G401.6 (cell line): ENCODE measurements around the gene SLC4A1.

ENCODE experiments used
- FAIRE-seq: peaks from 2 replicates; lab custom pipeline; 2012; peaks lifted over from hg19 to GRCh38; lab: Jason Lieb, UNC

The SLC4A1 gene

DNA sequence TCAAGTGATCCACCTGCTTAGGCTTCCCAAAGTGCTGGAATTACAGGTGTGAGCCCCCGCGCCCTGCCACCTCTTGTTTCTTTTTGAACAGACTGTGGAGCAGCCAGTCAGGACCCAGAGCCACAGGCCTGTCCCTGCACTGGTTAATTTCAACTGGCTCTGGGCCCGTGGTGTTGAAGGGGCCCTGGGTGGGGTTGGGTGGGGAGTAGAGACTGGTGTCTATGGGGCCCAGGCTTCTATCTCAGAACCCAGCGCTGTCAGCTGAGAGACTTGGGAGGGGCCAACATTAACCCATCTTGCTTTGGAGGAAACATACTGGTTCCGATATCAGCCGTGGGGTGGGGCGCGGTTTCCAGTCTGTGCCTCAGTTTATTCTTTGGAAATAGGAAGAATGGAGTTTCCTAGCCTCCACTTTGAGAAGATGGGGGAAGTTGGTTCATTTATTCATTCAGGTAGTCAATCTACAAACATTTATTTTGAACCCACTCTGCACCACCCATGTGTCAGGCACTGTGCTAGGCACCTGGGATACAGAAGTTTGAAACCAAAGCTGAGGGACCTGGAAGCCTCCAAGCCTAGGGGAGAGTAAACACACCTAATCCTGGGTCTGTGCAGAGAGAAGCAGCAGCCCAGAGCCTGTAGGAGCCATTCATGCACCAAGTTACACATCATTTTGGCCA lies 15.5 kb upstream of the SLC4A1 start:
- no peak for FAIRE-seq

DNA sequence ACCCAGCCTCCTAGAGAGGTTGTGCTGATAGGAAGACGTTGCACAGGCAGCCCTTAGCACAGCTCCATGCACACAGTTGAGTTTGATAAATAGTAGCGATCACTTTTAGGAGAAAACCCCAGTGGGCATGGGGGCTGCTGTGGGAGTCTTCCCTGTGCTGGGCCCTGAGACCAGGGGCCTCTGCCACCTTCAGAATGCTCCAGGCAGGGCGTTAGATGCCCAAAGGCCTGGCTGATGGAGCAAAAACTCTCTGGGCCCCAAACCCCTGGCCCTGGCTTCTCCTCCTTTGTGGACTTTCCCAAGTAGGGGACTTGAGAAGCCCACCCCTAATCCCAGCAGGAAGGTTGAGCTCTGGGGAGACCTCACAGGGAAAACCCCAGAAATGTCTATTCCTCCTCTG lies 14.3 kb upstream of the SLC4A1 start:
- no peak for FAIRE-seq

DNA sequence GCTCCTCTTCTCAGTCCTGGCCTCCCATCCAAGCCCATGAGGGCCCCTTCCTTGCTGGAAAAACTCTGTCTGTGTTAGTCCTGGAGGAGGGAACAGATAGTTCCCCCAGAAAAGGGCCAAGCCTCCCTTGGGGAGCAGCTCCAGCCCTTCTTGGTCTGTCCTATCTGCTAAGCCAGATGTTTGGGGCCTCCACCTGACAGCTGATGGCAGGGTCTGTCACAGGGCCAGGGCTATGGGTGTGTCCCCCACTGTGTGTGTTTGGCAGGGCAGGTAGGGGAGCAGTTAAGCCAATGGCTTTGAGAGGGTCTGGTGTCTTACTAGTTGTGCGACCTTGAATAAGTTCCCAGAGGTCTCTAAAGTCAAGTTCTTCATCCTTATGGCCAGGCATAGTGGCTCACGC lies 13.6 kb upstream of the SLC4A1 start:
- FAIRE-seq: no peak

DNA sequence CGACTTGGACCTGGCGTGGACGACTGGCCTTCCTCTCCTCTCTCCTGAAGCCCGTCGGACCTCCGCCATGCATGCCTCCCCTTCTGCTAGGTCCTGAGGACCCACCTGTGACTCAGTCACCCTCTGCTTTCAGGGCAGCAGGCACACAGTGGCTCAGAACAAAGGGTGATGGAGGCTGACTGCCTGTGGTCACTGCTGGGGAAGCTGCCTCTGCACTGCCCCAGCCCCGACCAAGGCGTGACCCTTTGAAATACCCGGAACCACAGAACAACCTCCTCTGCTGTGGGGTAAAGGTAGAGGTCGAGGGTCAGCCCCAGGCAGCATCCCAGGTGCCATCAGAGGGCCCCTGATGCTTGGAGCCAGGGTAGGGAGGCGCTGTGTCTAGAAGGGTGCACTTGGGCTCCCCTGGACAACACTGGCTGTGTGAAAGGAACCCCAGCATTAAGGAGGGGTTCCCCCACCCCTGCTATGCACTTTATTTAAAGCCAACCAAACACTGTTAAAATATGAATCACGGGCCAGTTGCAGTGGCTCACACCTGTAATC lies 12.5 kb upstream of the SLC4A1 start:
- FAIRE-seq: no peak

DNA sequence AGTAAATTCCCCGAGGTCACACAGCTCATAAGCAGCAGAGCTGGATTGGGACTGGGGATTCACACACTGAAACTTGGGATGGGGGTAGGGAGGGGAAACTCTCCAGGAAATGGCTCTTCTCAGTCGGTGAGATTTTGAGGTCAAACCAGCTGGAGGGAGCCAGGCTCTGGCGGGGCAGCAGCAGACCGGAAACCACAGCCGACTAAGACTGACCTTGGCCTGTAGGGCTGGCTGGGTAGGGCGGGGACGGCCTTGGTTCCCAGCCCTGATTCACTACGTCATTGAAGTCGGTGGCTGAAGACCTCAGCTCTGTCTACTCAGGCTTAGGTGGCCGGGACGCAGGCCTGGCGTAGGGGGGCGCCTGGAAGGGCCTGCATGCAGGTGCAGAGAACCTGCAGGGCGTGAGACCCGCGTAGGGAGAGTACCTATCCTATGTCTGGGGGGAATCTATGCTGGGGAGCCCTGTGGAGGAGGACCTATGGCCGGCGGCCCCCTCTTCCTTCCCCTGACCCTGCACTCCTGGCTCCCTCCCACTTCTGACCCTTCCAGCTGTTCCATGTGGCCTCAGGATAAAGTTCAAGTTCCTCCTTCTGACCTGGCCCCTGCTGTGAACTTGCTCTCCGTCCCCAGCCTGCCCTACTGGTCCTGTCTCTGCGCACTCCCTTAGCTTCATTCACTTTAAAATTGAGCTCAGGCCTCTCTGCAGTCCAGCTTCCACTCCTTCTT lies 11.9 kb upstream of the SLC4A1 start:
- FAIRE-seq: no peak

DNA sequence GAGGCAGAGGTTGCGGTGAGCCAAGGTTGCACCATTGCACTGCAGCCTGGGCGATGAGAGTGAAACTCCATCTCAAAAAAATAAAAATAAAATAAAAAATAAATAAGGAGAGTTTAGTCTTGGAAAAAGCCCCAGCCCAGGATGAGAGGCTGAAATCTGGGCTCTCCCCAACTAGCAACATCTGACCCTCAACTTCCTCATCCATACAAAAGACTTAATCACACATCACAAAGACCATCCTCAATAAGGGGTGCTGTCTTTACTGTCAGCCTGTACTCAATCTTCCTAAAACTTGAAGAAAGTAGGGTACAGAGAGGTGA lies 11.4 kb upstream of the SLC4A1 start:
- FAIRE-seq: no peak

DNA sequence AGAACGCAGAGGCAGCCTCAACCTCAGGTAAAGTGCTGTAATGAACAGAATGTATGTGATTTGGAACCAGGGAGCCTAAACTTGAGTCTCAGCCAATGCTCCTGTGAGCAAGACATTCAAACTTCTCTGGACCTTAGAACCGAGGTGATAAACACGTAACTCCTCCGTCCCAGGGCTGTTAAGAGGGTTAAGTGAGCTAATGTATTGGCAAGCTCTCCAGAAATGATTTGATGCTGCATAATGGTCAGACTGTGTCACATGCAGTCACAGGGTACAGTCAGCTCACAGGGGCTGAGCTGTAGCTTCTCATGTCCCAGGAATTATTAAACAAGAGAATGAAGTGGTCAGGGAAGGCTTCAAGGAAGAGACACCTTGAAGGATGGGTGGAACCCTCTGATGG lies 10.0 kb upstream of the SLC4A1 start:
- FAIRE-seq: no peak

DNA sequence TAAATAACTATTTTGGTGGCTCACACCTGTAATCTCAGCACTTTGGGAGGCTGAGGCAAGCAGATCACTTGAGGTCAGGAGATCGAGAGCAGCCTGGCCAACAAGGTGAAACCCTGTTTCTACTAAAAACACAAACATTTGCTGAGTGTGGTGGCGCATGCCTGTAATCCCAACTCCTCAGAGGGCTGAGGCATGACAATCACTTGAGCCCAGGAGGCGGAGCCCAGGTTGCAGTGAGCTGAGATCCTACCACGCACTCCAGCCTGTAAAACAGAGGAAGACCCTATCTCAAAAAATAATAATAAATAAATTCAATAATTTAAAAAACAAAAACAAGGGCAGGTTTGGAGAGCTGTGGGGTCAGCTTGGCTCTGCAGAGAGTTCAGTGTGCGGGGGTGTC lies 5.7 kb upstream of the SLC4A1 start:
- FAIRE-seq: no peak

DNA sequence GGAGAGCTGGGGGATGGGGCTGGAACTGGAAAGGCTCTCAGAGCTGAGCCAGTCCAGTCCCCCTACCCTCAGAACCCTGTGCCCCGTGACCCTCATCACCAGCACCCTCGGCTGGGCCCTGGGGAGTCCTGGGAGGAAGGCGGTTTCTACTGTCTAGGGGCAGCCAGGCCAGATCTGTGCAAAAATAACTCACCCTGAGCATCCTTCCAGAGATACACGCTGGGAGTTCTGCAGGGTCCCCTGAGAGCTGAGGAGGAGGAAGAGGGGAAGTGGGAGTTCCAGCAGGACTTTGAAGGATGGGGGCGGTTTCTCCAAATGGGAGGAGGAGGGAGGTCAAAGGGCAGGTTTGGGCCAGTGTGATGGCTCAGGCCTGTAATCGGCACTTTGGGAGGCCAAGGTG lies 5.0 kb upstream of the SLC4A1 start:
- FAIRE-seq: no peak

DNA sequence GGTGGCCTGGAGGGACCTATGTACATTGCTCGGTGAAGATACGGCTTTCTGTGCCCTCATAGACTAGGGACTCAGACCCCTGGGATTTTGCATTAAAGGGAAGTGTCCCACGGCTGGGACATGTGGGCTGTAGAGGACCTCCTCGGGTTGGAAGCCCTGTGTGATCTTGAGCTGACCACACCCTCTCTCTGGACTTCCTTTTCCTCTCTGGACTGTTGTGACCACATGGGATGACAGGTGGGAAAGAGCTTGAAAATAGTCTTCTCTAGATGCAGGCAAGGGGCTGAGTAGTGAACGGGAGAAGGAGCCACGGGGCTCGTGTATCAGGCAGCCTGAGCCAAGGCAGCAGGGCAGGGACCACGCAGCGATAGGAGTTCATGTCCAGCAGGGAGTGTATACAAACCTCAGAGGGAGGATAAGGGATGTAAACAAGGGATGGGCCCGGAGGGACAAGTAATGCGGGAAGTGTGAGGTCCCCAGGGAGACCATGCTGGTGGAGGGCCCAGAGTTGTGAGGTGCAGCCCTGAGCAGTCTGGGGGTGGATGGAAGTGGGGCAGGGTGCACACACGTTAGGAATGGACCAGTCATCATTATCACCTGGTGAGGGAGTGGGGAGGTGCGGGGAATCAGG lies 4.5 kb upstream of the SLC4A1 start:
- FAIRE-seq: no peak

DNA sequence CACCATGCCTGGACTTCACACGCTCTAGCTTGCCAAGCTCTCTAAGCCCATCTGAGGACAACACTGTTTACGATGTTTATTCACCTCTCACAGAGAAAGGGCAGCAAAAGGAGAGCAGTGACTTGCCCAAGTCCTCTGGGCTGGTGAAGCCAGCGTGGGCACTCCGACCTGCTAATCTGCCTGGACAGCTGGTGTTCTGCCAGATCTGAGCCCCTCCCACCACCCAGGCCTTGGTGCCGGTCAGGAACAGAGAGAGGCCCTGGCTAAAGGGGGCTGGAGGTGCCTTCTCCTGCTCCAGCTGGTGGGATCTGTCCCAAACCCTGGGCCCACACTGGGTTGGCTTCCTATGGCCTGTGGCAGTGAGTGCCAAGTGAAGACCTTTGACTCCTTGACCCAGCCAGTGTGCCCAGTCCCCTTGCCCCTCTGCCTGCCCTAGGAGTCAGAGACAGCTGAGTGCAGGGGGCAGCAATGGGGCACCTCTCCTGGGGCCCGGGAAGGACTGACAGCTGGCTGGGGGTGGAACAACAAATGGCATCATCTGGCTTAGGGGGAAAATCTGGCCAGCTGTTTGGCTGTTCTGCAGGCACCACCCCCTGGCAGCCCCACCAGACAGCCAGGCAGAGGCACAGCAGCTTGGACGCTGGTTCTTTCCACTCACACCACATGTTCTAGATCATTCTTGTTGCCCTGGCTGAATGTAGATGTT lies 1.8 kb upstream of the SLC4A1 start:
- FAIRE-seq: no peak

DNA sequence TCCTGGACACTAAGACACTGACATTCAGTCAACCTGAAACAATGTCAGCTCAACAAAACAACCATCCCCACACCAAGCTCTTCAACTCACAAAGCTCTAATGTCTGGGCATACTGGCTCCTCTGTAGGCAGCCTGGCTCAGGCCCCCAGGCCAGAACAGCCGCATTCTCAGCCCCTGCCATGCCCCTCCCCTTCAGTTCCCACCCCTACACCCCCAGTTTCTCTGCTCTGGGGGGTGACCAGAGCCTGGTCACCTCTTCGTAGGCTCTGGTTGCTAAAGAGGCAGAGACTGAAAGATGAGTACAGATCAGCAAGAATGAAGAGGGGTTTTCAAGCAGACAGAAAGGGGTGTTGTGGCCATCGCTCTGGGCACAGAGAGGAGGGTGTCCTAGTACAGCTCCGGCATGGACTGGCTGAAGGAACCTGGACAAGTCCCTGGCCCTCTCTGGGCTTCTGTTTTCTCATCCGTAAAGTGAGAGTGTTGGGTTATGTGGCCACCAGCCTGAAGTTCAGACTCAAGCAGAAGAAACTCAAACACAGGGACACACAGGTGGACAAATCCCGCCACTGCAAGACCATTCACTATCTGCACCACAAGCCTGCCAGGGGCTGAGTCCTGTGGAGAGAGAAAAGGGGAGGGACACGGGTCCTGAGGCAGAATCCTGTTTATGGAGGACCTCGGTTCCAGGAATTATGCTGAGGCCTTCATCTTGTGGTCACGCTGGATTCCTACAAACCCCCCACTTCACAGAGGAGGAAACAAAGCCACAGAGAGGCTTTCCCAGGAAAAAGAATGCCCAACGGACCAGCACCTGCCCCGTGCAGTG lies 987 bp upstream of the SLC4A1 start:
- no peak for FAIRE-seq

DNA sequence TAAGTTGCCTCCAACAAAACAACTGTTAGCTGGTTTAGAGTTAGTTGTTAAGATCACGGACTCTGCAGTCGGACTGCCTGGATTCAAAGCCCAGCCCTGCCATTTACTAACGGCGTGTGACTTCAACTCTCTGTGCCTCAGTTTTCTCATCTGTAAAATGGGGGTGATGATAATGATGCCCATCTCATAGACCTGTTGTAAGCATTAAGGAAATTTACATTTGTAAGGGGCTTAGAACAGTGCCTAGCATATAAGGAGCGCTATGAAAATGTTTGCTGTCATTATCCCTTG lies 825 bp downstream of the SLC4A1 start:
- no peak for FAIRE-seq

DNA sequence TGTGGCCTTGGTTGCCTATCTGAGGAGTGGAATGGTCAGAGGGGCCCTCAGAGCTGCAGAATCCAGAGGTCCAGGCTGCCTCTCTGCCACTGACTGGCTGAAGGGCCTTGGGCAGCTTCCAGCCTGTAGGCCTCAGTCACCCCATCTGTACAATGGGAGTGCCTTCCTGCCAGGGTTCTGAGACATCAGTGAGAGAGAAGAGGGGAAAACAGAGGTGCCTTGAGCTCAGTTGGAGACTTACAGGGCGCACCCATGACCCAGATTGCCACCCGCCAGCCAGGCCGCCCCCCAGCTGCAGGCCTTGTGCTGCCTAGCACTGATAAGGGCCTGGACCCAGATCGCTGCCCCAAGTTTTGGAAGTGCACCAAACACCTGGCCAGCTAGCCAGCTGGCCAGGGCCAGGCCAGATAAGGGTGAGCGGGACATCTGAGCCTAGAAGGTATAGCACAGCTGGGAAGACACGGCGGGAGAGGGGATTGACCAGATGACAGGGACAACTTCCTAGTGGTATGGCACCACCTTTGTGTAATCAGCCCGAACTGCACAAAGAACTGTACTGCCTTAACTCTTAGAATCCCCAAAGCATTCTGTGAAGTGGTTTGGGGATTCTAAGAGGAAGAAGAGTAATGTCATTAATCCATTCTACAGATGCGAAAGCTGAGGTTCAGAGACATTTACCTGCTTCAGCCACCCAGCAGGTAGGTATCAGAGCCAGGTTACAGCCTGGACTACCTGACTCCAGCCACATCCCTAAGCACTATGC lies 1.4 kb downstream of the SLC4A1 start:
- FAIRE-seq: no peak

DNA sequence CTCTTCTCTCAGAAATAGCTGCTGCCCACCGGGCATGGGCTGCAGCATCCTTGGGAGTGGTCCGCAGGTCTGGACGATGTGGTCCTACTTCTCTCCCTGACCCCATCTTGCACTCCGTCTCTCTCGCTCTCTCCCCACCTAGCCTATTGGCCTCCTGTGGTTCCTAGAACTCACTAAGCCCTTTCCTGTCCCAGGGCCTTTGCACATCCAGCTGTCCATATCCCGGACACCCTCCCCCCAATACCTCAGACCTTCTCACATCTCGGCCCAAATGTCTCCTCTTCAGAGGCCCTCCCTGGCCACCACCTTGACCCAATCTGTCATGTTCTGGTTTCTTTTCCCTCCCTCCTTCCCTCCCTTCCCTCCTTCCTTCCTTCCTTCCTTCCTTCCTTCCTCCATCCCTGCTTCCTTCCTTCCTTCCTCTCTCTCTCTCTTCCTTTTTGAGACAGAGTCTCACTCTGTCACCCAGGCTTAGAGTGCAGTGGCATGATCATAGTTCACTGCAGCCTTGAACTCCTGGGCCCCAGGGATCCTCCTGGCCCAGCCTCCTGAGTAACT lies 4.5 kb downstream of the SLC4A1 start:
- FAIRE-seq: no peak

DNA sequence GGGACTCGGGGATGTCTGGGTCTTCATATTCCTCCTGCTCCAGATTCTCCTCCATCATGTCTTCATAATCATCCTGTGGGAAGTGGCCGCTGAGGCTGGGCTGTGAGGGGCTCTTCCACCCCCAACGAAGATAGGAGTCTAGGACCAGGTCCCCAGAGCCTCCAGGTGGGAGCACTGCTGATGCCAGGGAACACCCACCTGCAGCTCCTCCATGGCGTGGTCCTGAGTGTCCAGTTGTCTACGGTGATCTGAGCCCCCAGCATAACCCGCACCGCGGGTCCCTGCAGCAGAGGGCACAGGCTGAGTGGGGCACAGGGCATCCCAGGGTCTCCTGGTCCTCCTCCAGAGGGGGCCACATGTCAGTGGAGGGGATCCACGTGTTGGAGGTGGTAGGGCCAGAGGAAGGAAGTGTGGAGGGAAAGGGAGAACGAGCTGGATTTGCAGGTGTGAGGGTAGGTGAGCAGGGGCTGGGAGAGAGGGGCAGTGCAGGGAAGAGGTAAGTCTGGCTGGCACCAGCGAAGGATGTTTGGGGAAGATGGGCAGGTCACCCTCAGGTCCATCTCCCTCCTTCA lies 5.2 kb downstream of the SLC4A1 start:
- FAIRE-seq: no peak

DNA sequence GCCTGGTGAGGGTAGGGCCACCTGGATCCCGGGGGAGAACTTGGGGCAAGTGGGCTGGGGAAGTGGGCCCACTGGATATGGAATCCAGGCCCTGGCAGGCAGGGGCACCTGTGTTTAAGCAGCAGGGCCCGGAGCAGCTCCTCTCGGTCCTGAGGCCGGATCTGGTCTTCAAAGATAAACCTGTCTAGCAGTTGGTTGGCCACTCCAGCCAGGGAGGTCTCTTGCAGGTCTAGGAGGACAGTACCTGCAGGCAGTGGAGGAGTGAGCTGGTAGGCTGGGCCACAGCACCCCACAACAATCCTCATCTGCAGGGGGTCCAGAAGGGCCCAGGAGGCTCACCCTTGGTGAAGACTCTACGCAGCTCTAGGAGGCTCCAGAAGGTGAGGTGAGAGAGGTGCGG lies 7.6 kb downstream of the SLC4A1 start:
- FAIRE-seq: no peak

DNA sequence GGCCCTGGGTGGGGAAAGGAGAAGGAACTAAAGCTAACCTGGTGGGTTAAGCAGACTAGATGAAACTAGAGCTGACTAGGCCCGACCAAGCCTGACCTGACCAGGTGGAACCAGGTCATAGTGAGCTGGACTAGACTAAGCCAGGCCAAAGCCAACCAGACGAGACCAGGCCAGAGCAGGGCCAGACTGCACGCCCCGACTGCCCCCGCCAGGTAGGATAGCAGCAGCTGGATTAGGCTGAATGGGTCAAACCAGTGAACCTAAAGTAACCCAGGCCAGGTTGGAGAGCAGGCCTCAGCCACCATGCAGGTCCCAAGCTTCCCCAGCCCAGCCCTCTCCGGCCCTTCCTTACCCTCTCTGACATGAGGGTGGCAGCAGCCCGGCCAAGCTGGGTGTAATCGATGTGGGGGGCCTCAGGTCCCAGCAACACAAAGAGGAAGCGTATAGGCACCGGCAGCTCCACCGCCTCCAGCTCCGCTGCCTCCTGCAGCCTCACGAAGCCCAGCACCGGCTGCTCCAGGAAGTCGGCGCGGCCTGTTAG lies 9.1 kb downstream of the SLC4A1 start:
- no peak for FAIRE-seq

DNA sequence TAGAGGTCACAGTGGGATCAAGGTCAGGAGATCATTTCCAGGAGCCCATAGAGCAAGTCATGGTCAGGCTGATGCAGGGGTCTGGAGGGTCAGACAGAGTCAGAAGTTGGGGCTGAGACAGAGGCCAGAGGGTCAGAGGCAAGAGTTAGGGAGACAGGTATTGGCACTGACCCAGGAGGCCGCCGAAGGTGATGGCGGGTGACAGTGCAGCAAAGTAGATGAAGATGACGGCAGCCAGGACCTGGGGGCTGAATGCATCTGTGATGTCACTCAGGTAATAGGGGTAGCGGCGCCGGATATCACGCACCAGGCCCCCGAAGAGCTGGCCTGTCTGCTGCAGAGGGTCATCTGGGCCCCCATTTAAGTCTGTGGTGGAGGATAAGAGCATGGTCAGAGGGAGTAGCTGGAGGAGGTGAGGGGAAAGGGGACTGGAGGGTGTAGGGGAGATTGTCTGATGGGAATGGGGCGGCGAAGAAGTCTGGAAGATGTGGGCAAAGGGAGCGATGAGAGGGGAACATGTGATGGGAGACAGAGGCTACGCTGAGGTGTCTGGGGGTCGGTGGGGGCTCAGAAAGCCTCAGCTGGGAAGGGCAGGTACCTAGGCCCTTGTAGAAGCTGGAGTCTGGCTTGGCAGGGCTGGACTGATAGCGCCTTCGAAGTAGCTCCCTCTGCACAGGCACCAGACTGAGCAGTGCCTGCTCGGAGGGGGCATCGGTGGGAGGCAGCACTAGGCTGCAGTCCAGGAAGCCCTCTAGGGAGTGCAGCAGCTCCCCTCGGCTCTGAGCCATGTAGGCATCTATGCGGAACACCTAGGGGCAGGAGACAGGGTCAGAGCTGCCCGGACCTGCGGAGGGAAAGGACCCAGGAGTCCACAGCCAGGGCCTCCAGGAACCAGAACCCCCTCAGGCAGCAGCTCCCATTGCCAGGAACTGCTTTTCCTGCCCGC lies 9.8 kb downstream of the SLC4A1 start:
- no peak for FAIRE-seq
